GM18907 (cell line): ENCODE measurements around the gene GABPA.
"Not testable (repeated sequence)": the region's sequence is repeated elsewhere in the genome, so short reads cannot be mapped to it uniquely, and the experiment has no call there.

Experiments used
- ATAC-seq: cut with Tn5 transposase; IDR thresholded peaks from one replicate; pipeline ENCODE4 v1.9.1; 2021; ENCODE audit warnings: mild to moderate bottlenecking, moderate library complexity; ENCODE audit not compliant: unreplicated experiment

Gene GABPA

DNA sequence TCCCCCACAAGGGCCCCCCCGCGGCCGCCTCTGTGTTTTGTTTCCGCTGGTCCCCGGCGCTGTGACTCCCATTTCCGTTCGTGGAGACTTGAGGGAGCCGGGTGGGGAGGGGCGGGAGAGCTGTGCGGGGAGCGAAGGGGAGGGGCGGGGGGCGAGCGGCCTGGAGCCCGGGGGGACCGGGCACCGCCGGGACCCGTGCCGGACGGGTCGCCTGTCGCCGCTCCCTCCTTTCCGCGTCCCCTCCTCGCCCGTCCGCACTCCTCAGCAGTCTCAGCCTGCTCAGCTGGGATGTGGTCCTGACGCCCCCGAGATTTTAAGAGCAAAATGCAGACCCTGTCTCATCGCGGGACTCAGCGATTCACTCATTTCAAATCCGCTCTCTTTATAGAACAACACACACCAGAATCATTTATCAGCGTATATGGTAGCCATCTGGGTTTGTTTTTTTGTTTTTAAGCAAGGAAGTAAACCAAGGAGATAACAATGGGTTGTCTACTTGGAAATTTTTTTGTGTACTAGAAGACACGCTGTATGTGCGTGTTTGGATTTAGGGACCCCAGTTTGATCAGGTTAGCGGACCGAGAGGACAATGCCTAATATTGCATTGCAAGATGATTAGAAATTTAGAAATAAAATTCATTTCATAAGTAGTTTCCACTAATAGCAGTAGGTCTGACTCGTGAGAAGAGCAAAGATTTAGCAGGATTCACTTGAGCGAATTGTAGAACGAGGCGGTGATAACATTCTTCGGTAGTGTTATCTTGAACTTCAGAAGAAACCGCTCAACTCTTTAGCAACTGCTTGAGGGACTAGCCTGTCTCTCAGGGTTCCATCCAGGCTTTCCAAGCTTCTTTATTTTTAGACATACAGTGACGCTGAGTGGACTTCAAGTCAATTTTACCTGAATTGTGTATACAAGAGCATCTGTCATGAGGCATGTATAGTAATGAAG, 1.1 kb downstream of the GABPA start:
- ATAC-seq: peak; percentile 20

DNA sequence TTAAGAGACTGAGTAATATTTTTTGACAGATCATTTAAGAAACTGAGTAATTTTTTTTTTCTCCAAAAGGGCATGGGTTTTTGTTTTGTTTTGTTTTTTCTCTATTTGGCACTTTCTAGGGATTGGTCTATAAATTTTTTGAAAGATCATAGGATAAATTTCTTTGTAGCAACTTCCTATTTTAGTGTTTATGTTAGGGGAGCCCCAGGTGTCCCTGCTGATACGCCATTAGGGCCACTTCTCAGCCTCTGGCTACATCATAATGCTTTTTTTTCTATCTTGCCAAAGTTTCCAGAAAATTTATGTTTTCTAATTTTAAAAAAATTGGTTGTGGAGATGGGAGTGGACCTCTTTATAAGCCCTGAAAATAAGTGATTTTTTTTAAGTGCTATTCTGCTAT, 2.6 kb downstream of the GABPA start:
- no peak for ATAC-seq

- no peak for ATAC-seq
These were observed 8.1 kb downstream of the GABPA start for GRCh38 chr21:25742900-25743299.

- ATAC-seq: no peak
These were observed 10.1 kb downstream of the GABPA start for GRCh38 chr21:25744854-25745253.

GRCh38 chr21:25750085-25750484, 15.3 kb downstream of the GABPA start:
- no peak for ATAC-seq

- ATAC-seq: no peak
These were observed 17.6 kb downstream of the GABPA start for GRCh38 chr21:25752416-25752815.

- ATAC-seq: peak; percentile 48
These were observed 21.6 kb downstream of the GABPA start for GRCh38 chr21:25756190-25756932.

- ATAC-seq: no peak
These were observed 22.8 kb downstream of the GABPA start for GRCh38 chr21:25757531-25757930.

GRCh38 chr21:25759573-25759972, 24.8 kb downstream of the GABPA start:
- ATAC-seq: no peak

GRCh38 chr21:25760061-25760460, 25.3 kb downstream of the GABPA start:
- ATAC-seq: no peak

DNA sequence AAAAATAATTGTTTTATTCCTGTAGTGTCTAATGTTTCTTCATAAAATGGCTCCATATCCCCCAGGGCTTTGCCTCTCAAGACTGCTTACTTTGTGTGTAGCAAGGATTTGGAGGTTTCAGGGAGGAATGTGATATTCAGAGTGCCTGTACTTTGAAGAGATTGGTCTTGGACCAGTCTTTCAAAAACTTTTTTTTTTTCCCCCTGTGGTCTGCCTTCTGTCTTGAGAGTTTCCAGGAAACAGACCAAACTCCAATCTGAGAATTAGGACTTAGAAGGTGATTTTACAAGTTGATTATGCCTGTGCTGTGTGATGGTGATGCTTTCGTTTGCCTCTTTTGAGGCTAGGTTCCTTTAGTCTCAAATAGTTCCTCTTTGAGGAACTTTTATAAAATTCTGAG, 25.9 kb downstream of the GABPA start:
- no peak for ATAC-seq

GRCh38 chr21:25764065-25764464, 29.3 kb downstream of the GABPA start:
- no peak for ATAC-seq

- no peak for ATAC-seq
These were observed 33.1 kb downstream of the GABPA start for GRCh38 chr21:25767921-25768320.

DNA sequence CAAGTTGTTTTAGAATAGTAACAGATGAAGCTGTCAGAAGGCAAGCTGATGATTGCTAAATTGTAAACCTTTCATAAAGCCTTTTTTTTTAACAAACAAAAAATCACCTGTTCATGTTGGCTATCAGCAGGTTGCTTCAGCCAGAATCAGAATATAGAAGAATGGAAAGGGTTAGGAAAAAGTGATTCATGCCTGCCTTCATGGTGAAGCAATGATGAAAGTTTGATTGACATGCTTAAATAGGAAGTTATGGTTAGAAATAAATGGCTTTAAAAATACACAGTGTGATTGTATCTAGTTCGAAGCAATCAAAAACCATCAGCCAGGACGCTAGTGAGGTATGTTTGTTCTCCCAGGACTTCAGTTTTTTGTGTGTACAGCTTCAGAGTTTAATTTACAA, 37.9 kb downstream of the GABPA start:
- peak; percentile 30 for ATAC-seq

DNA sequence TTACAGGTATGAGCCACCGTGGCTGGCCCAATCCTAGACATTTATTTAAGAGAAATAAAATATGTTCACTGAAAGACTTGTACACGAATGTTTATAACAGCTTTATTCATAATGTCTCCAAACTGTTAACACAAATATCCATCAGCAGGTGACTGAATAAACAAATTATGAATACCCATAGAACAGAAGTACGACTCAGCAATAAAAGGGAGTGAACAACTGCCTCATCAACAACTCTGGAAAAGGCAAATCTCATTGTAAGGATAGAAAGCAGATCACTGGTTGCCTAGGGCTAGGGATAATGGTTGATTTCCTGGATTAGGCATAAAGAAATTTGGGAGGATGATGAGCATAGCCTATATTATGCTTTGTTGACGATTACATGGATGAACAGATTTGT, 41.7 kb downstream of the GABPA start:
- ATAC-seq: no peak

DNA sequence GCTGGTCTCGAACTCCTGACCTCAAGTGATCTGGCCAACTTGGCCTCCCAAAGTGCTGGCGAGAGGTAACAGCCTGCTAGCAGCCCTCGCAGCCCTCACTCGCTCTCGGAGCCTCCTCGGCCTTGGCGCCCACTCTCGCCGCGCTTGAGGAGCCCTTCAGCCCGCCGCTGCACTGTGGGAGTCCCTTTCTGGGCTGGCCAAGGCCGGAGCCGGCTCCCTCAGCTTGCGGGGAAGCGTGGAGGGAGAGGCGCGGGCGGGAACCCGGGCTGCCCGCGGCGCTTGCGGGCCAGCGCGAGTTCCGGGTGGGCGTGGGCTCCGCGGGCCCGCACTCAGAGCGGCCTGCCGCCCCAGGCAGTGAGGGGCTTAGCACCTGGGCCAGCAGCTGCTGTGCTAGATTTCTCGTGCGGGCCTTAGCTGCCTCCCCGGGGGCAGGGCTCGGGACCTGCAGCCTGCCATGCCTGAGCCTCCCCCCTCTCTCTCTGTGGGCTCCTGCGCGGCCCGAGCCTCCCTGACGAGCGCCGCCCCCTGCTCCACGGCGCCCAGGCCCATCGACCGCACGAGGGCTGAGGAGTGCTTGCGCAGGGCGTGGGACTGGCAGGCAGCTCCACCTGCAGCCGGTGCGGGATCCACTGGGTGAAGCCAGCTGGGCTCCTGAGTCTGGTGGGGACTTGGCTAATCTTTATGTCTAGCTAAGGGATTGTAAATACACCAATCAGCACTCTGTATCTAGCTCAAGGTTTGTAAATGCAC, 43.5 kb downstream of the GABPA start:
- ATAC-seq: not testable (repeated sequence)

GRCh38 chr21:25788677-25789076, 53.9 kb downstream of the GABPA start:
- no peak for ATAC-seq

- peak; percentile 75 for ATAC-seq
These were observed 55.5 kb downstream of the GABPA start for GRCh38 chr21:25790122-25790877.

GRCh38 chr21:25790878-25791204, 56.1 kb downstream of the GABPA start:
- peak; percentile 10 for ATAC-seq

DNA sequence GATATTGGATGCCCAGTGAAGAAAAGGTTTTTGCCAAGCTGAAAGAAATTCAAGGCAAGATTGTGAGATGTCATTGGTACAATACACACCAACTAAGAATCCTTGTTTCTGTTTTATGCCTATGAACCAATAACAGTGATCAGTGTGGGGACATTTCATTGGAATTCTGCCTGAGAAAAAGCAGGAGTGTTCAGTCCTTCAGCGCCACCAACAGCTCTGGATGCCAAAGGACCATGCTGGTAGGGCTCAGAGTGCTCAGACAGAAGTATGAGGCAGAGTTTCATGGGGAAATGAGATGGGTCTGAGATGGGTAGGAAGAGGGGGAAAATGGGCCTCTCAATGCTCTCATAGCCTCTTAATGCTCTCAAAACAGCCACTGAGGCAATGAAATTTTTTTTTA, 56.5 kb downstream of the GABPA start:
- no peak for ATAC-seq
